Erythroblast (primary cell): ENCODE measurements around the gene MED15.
"Not testable (repeated sequence)": the region's sequence is repeated elsewhere in the genome, so short reads cannot be mapped to it uniquely, and the experiment has no call there.

ENCODE experiments used
- GATA1 ChIP-seq: IDR thresholded peaks from 2 replicates; pipeline ENCODE4 v1.6.1; 2011; ENCODE audit warnings: low read depth, mild to moderate bottlenecking, control low read depth, low read length, moderate library complexity
- POLR2A ChIP-seq: IDR thresholded peaks from 2 replicates; pipeline ENCODE4 v1.6.1; 2011; ENCODE audit warnings: mild to moderate bottlenecking, low read length

DNA sequence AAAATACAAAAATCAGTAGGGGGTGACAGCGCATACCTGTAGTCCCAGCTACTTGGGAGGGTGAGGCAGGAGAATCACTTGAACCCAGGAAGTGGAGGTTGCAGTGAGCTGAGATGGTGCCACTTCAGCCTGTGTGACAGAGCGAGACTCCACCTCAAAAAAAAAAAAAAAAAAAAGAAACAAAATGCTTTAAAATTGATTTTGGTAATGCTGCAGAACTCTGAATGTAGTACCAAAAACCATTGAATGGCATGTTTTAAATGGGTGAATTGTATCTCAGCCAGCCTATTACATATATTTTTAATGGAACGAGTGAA is 37.9 kb downstream of the MED15 start:
- TF ChIP-seq POLR2A, GATA1: not testable (repeated sequence)
